Tibial nerve (tissue), 3 donors: ENCODE results near the gene APBA3.

Source experiments
- POLR2A ChIP-seq, 2 donors: fragments of 450-650 bp; IDR thresholded peaks; one replicate each; pipeline ENCODE4 v1.6.1; 2017; ENCODE audit warnings: antibody characterized with exemption in 2 of 2, mild to moderate bottlenecking in 2 of 2, moderate library complexity in 2 of 2
- TF ChIP-seq, protein P1 (sequence below), 5 experiments: fragments of 200-600 bp in 3 of 5; fragments of 450-650 bp in 2 of 5; sonication (generic) in 3 of 5; IDR thresholded peaks; one replicate each; pipeline ENCODE4 v1.5.1; 2016 to 2019; ENCODE audit warnings: antibody characterized with exemption in 5 of 5, mild to moderate bottlenecking in 3 of 5, moderate library complexity in 2 of 5

GRCh38 chr19:3725640-3726310 is 35.7 kb downstream of the APBA3 start:
- TF ChIP-seq POLR2A (IDR thresholded peaks at IDR 0.05), result no peak
- TF ChIP-seq, protein P1, sequence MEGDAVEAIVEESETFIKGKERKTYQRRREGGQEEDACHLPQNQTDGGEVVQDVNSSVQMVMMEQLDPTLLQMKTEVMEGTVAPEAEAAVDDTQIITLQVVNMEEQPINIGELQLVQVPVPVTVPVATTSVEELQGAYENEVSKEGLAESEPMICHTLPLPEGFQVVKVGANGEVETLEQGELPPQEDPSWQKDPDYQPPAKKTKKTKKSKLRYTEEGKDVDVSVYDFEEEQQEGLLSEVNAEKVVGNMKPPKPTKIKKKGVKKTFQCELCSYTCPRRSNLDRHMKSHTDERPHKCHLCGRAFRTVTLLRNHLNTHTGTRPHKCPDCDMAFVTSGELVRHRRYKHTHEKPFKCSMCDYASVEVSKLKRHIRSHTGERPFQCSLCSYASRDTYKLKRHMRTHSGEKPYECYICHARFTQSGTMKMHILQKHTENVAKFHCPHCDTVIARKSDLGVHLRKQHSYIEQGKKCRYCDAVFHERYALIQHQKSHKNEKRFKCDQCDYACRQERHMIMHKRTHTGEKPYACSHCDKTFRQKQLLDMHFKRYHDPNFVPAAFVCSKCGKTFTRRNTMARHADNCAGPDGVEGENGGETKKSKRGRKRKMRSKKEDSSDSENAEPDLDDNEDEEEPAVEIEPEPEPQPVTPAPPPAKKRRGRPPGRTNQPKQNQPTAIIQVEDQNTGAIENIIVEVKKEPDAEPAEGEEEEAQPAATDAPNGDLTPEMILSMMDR (IDR thresholded peaks at IDR 0.05), result no peak
